Measurements from ENCODE around the gene SGK2.

DNA sequence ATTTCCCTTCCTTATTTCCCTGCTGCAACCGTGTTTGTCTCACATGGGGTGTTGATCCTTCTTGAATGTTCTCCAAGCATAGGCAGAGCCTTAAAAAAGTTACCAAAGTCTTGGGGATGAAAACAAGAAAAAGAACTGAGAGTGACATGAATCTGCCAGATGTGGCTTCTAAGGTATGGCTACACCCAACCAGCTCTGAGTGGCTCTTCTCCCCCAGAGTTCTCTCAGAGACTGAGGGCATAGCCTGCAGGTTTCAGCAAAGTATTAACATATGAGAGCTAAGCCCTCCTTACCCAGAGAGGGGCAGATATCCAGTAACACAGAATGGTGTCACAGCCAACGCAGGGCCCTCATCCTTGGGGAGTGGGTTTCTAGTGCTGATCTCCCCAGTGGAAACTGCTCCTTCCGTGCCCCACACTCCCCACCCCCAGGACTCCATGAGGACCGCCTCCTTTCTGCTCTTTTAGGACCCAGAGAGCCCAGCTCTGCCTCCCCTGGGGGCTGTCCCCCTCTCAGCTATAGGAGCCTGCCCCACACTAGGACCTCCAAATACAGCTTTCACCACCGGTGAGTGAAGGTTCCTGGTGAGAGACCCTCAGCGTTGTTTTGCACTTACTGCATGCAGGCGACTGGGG, 23.3 kb upstream of the SGK2 start:
- TF ChIP-seq CTCF (IDR thresholded peaks at IDR 0.05), result no peak
- TF ChIP-seq YY1 (IDR thresholded peaks at IDR 0.05; ENCODE audit: low read depth), result no peak
- no peak for TF ChIP-seq FOXJ3 (CRISPR knock-in tag; IDR thresholded peaks at IDR 0.05)
- no peak for TF ChIP-seq EP300 (IDR thresholded peaks at IDR 0.05; ENCODE audit: borderline replicate concordance in 1 of 2, low read depth in 1 of 2, low read length in 1 of 2)
- no peak for TF ChIP-seq NFIC (IDR thresholded peaks at IDR 0.05; ENCODE audit: borderline replicate concordance)
- TF ChIP-seq POLR2AphosphoS5 (IDR thresholded peaks at IDR 0.05; ENCODE audit: low read depth, low read length), result no peak
- TF ChIP-seq MXI1 (IDR thresholded peaks at IDR 0.05; ENCODE audit: low read depth, low read length), result no peak
- no peak for TF ChIP-seq MAX (IDR thresholded peaks at IDR 0.05; ENCODE audit: low read depth)
